GM19239 (cell line): Measurements from ENCODE around the gene POLK.
A peak's percentile ranks its signal among the peaks of the same experiment; 100 is the strongest.
"Not testable (repeated sequence)": the region's sequence is repeated elsewhere in the genome, so short reads cannot be mapped to it uniquely, and the experiment has no call there.

Experiments used
- DNase-seq: peaks from one replicate; pipeline ENCODE4 v3.0.0; 2011; ENCODE audit warnings: low spot score; ENCODE audit not compliant: insufficient read length
- FAIRE-seq: peaks from 2 replicates; lab custom pipeline; 2011; peaks lifted over from hg19 to GRCh38; lab: Jason Lieb, UNC

Gene POLK

DNA sequence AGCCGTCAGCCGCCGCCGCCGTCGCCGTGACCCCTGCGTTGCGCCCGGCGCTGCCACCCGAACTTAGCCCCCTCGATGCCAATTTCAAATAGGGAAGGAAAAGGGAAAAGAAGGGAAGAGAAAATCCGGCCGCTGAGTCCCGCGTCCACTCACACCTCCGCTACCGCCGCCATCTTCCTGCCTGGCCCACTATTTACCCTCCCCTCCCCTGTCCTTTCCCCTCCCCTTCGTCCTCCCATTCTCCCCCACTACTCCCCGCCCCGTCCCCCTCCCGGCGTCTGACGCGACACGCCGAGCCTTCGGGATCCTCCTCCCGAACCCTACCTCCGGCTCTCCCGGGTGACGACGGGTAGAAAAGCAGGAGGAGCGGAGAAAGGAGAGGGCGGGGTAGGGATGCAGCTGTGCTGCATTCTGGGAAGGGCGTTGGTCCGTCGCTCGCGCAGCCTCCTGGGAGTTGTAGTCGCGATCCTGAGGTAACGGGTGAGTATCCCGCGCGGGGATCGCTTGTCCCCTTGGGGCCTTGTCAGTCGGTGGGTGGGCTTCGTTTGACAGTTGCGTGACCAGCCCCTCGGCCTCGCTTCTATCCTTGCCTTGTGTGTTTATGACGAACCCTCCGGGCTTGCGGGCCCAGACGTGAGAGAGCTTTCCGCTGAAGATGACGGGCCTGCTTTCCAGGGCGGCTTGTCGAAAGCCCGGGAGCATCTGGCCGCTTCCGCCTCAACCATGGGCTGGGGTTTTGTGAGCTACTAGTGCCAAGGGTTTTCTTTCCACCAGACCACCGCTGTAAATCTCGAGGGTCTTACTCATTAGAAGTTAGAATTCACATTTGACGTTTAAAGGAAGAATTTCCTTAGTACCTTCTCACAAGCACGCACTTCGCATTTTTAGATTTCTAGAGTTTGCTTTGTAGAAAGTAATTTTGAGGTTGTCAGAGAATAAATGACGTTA is at the start of gene POLK, which contains the start of gene CERT1:
Gene POLK, plus strand, starts transcription at position 457 of the 948 bp plus-strand sequence.
Gene CERT1, minus strand, starts transcription at position 195 of the 948 bp plus-strand sequence. CDS start 422 bp downstream, outside the sequence.
- DNase-seq (peak; percentile 60), FAIRE-seq (peak; percentile 99)

- FAIRE-seq (no peak), DNase-seq (no peak)
Observed at GRCh38 chr5:75463726-75464125, 48.0 kb upstream of the POLK start.

GRCh38 chr5:75465480-75465879 is 46.2 kb upstream of the POLK start:
- no peak for DNase-seq
- FAIRE-seq, result no peak

GRCh38 chr5:75466006-75466716 is 45.5 kb upstream of the POLK start:
- DNase-seq (no peak), FAIRE-seq (no peak)

DNA sequence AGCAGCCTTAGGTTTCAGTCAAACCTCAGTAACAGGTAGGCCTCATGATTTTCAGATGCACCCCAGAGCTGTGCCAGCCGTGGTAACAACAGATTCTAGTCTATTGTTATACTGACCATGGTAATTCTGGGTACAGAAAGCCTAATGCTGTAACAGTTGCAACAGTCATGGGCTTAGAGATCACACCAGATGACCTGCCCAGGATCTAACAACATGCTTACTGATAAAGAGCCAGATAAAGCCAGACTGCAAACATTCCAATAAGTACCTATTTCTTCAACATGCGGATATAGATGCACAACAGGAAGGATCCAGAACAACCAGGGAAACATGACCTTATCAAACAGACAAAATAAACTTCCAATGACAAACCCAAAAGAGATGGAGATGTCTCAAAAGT is 43.1 kb upstream of the POLK start:
- no peak for FAIRE-seq
- no peak for DNase-seq

- no peak for FAIRE-seq
- no peak for DNase-seq
Observed at GRCh38 chr5:75469017-75469416, 42.7 kb upstream of the POLK start.

GRCh38 chr5:75471193-75471592 is 40.5 kb upstream of the POLK start:
- peak; percentile 52 for FAIRE-seq
- no peak for DNase-seq

DNA sequence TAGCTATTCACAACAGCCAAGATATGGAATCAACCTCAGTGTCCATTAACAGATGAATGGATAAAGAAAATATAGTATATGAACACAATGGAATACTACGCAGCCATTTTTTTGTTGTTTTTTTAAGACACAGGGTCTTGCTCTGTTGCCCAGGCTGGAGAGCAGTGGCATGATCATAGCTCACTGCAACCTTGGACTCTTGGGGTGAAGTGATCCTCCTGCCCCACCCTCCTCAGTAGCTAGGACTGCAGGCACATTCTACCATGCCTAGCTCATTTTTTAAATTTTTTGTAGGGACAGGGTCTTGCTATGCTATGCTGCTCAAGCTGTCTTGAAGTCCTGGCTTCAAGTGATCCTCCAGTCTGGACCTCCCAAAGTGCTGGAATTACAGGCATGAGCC is 38.7 kb upstream of the POLK start:
- FAIRE-seq, result no peak

DNA sequence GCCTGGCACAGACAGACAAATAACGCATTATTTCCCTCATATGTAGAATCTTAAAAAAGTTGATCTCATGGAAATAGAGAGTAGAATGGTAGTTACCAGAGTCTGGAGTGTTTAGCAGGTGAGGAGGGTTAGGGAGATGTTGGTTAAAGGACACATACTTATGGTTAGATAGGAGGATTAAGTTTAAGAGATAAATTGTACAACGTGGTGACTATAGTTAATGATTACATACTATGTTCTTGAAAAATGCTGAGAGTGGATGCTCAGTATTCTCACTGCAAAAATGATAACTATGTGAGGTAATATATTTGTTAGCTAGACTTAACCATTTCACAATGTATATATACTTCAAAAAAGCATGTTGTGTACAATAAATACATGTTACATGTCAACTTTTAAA is 38.2 kb upstream of the POLK start:
- FAIRE-seq (no peak), DNase-seq (no peak)

More for the DNA sequence above, 38.7 kb upstream of the POLK start:
- DNase-seq, result no peak

GRCh38 chr5:75475364-75475763 is 36.3 kb upstream of the POLK start:
- FAIRE-seq (no peak), DNase-seq (no peak)

GRCh38 chr5:75481024-75481423 is 30.7 kb upstream of the POLK start:
- no peak for FAIRE-seq

DNA sequence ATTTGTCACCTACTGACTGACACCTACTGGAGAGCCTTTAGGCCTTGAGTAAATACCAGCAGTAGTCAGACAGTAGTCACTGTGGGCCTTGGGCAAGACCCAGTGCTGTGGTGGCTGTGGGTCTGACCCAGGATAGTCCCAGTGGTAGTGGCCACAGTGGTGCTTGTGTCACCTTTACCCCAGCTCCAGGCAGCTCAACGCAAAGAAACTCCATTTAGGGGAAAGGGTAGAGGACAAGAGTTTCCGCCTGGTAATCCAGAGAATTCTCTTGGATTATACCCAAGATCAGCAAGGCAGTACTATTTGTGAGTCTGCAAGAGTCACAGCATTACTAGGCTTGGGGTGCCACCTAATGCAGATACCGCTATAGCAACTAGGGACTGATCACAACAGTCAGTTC is 29.2 kb upstream of the POLK start:
- DNase-seq (no peak), FAIRE-seq (no peak)

More at GRCh38 chr5:75481024-75481423, 30.7 kb upstream of the POLK start:
- no peak for DNase-seq

DNA sequence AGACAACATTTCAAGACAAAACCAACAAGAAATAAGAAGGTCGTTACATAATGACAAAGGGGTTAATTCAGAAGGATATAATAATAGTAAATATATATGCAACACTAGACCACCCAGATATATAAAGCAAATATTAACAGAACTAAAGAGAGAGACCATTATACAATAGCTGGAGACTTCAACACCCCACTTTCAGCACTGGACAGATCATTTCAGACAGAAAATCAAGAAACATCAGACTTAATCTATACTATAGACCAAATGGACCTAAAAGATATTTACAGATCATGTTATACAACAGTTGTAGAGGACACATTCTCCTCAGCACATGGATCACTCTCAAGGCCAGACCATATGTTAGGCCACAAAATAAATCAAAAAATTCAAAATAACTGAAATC is 27.1 kb upstream of the POLK start:
- DNase-seq (no peak), FAIRE-seq (no peak)

DNA sequence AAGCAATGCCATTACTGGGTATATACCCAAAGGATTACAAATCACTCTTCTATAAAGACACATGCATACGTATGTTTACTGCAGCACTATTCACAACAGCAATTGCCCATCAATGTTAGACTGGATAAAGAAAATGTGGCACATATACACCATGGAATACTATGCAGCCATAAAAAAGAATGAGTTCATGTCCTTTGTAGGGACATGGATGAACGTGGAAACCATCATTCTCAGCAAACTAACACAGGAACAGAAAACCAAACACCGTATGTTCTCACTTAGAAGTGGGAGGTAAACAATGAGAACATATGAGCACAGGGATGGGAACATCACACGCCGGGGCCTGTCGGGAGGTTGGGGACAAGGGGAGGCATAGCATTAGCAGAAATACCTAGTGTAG is 21.8 kb upstream of the POLK start:
- FAIRE-seq, DNase-seq: not testable (repeated sequence)

DNA sequence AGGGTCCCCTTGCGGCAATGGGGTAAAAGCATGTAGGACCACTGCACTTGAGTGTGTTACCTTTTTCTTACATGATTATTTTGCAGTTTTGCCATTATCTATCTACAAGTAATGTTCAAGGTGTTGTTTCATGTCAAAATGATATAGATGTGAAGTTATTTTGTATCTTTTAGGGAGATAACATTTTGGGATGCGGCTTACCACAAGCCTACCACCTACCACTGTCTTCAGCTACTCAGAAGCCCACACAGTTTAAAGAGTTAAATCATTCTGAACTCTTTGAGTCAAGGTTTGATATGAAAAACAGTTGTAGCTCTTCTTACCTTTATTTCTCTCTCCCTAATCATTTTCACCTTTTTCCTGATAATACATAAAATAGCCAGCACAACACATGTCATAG is 20.1 kb upstream of the POLK start:
- FAIRE-seq (no peak), DNase-seq (no peak)

DNA sequence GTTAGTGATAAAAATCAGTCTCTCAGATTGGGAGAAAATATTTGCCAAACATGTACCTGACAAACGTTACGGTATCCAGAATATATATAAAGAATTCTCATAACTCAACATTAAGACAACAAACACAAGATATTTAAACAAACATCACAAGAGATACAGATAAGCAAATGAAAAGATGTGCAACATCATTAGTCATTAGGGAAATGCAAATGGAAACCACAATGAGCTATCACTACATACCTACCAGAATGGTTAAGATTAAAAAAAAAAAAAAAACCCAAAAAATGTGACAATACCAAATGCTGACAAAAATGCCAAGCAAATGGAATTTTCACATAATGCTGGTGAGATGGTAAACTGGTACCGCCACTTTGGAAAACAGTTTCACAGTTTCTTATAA is 15.7 kb upstream of the POLK start:
- FAIRE-seq (no peak), DNase-seq (no peak)

- FAIRE-seq (no peak), DNase-seq (no peak)
Observed at GRCh38 chr5:75498208-75498777, 13.4 kb upstream of the POLK start.

GRCh38 chr5:75498875-75499274 is 12.8 kb upstream of the POLK start:
- FAIRE-seq, DNase-seq: not testable (repeated sequence)

DNA sequence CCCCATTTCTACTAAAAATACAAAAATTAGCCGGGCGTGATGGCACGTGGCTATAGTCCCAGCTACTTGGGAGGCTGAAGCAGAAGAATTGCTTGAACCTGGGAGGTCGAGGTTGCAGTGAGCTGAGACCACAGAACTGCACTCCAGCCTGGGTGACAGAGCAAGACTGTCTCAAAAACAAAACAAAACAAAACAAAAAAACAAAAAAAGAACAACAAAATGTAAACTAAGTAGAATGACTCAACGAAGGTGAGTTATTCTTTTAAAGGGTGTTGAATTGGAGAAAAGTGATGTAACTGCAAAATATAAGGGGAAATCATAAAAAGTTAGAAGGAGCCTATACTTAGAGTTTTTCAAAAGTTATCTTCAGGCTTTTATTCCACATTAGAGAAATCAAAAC is 6.6 kb upstream of the POLK start:
- not testable (repeated sequence) for FAIRE-seq, DNase-seq

GRCh38 chr5:75507841-75508240 is 3.9 kb upstream of the POLK start:
- no peak for DNase-seq

DNA sequence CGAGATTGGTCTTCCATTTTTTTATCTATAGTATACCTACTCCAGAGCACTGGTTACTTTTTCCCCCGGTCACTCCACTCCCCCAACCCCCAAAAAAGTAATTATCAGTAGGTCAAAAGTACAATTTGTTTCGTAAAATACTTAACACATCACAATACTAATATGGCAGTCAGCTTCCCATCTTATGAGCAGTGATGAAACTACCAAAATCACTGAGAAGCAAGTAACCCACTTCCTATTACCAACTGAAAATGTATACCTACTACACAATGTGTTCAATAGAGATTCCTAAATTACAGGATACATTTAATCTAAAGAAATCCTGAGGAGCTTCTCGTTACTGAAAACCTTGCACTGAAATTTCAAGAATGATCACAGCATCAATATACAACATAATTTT is 2.1 kb upstream of the POLK start:
- FAIRE-seq, result no peak
- DNase-seq, result no peak

More at GRCh38 chr5:75507841-75508240, 3.9 kb upstream of the POLK start:
- no peak for FAIRE-seq
